Panc1 (cell line): ENCODE results near the gene TRPM6. TPM values are rescaled to one million over a fixed set of nuclear protein-coding genes. Genes with fewer than 3 reads are reported as not detected.

Experiments
- ATAC-seq: fragments of 200-7000 bp; cut with Tn5 transposase; 2 replicates; pipeline ENCODE4 v1.9.1; 2020; ENCODE audit warnings: mild to moderate bottlenecking, moderate library complexity
- BruUV-seq: library from RNA; stranded (reverse); fragments of 400-500 nt; replicated peaks from 2 replicates; lab custom pipeline; 2021; lab: Mats Ljungman, UMichigan
- CTCF ChIA-PET: fragments of 300-600 bp; sonication (Branson Sonifier 250); formaldehyde crosslinking; loops from one replicate; lab custom pipeline; 2022; ENCODE audit warnings: antibody characterized with exemption; lab: Charles Lee
- POLR2A ChIA-PET: fragments of 300-600 bp; sonication (Branson Sonifier 250); formaldehyde crosslinking; loops from one replicate; lab custom pipeline; 2022; ENCODE audit warnings: antibody characterized with exemption; lab: Charles Lee
- DNase-seq: peaks from one replicate; pipeline ENCODE4 v3.0.0-alpha.2; 2010; ENCODE audit warnings: low read depth, low spot score
- H3K27ac ChIP-seq: 2 replicates; pipeline ENCODE4 v1.5.1; 2011; ENCODE audit warnings: mild to moderate bottlenecking, low read length, inconsistent platforms
- H3K27me3 ChIP-seq: fragments of 200-500 bp; sonication (Bioruptor generic); 2 replicates; pipeline ENCODE4 v1.6.0; 2014; ENCODE audit warnings: low read length, inconsistent platforms; ENCODE audit not compliant: control insufficient read depth, insufficient read depth
- H3K36me3 ChIP-seq: fragments of 200-500 bp; sonication (Bioruptor generic); 2 replicates; pipeline ENCODE4 v1.5.1; 2014; ENCODE audit warnings: inconsistent platforms, mild to moderate bottlenecking, low read length, moderate library complexity; ENCODE audit not compliant: control insufficient read depth, insufficient read depth
- H3K4me1 ChIP-seq: 2 replicates; pipeline ENCODE4 v1.5.1; 2011; ENCODE audit warnings: inconsistent platforms, mild to moderate bottlenecking, low read length, moderate library complexity; ENCODE audit not compliant: control insufficient read depth, insufficient read depth
- H3K4me3 ChIP-seq, 2 experiments: 2 replicates each; pipeline ENCODE4 v1.5.1; 2011 to 2012; ENCODE audit warnings: low read depth in 2 of 2, low read length in 2 of 2, mild to moderate bottlenecking in 2 of 2, inconsistent platforms in 1 of 2, moderate library complexity in 1 of 2
- H3K9me3 ChIP-seq: fragments of 200-500 bp; sonication (Bioruptor generic); 2 replicates; pipeline ENCODE4 v1.5.1; 2014; ENCODE audit warnings: low read depth, mild to moderate bottlenecking, inconsistent platforms, low read length, moderate library complexity; ENCODE audit not compliant: control insufficient read depth, insufficient read depth
- CTCF ChIP-seq: fragments of 450-650 bp; IDR thresholded peaks from 2 replicates; pipeline ENCODE4 v1.5.1; 2017; ENCODE audit warnings: mild to moderate bottlenecking
- POLR2AphosphoS5 ChIP-seq: IDR thresholded peaks from 2 replicates; pipeline ENCODE4 v1.6.1; 2012; ENCODE audit warnings: mild to moderate bottlenecking, low read depth, low read length, moderate library complexity
- REST ChIP-seq, 2 experiments: IDR thresholded peaks; 2 replicates each; pipeline ENCODE4 v1.6.1; 2011 to 2012; ENCODE audit warnings: low read depth in 2 of 2, control low read depth in 1 of 2, low read length in 1 of 2, mild to moderate bottlenecking in 1 of 2, moderate library complexity in 1 of 2; ENCODE audit not compliant: insufficient read depth in 1 of 2
- SIN3A ChIP-seq: IDR thresholded peaks from 2 replicates; pipeline ENCODE4 v1.6.1; 2012; ENCODE audit warnings: low read depth, mild to moderate bottlenecking, low read length, moderate library complexity, borderline replicate concordance; ENCODE audit not compliant: insufficient read depth
- TCF7L2 ChIP-seq: IDR thresholded peaks from 2 replicates; pipeline ENCODE4 v1.6.1; 2011; ENCODE audit warnings: mild to moderate bottlenecking, low read depth, low read length, inconsistent platforms
- in situ Hi-C: cut with HindIII; loops from 2 replicates; pipeline ENCODE4 v1.10.0; 2016; ENCODE audit warnings: low sequenced_read_pairs, low pct_unique_long_range_greater_than_20kb
- intact Hi-C: fragments of 100-400 bp; cut with micrococcal nuclease; formaldehyde crosslinking; loops from one replicate; pipeline ENCODE4 v1.10.0; 2022; ENCODE audit not compliant: unreplicated experiment
- total RNA-seq: library from RNA; stranded (reverse); gene quantifications from one replicate; pipeline ENCODE4 v1.2.1, GENCODE V29; 2021; ENCODE audit not compliant: unreplicated experiment

TRPM6 gene
- total RNA-seq, 1 experiment from 2014 or later = 0.05 TPM

GRCh38 chr9:74920944-74921626, 33.4 kb upstream of the TRPM6 start:
- no peak overlapping the region for H3K27ac ChIP-seq
- in situ Hi-C loops = no loop called here
- H3K27me3 ChIP-seq = no peaks in the 10 kb centered on the region
- no peak for TF ChIP-seq CTCF
- TF ChIP-seq POLR2AphosphoS5 = no peak
- TF ChIP-seq SIN3A = no peak
- TF ChIP-seq REST (IDR thresholded peaks at IDR 0.05; ENCODE audit: insufficient read depth in 1 of 2, low read depth in 2 of 2, low read length in 1 of 2) = no peak
- no peak for TF ChIP-seq TCF7L2
- no TSS peak for BruUV-seq
- no peaks in the 10 kb centered on the region for H3K36me3 ChIP-seq
- DNase-seq = no peak
- intact Hi-C loops = no loop called here
- no peak overlapping the region for H3K4me3 ChIP-seq
- no peaks in the 10 kb centered on the region for H3K9me3 ChIP-seq
- ChIA-PET POLR2A (no interaction called here), CTCF (no interaction called here)
- no peak for ATAC-seq
- H3K4me1 ChIP-seq = no peaks in the 10 kb centered on the region

GRCh38 chr9:74910036-74910435, 22.3 kb upstream of the TRPM6 start:
- Histone ChIP-seq H3K9me3 (no peaks in the 10 kb centered on the region), H3K27ac (no peak overlapping the region), H3K27me3 (no peaks in the 10 kb centered on the region), H3K36me3 (no peaks in the 10 kb centered on the region), H3K4me1 (no peaks in the 10 kb centered on the region), H3K4me3 (no peak overlapping the region)
- CTCF ChIA-PET = no interaction called here
- ATAC-seq (no peak), DNase-seq (no peak)
- in situ Hi-C loops = no loop called here
- intact Hi-C loops = no loop called here
- BruUV-seq = no TSS peak
- no peak for TF ChIP-seq REST (IDR thresholded peaks at IDR 0.05; ENCODE audit: insufficient read depth in 1 of 2, low read depth in 2 of 2, low read length in 1 of 2)
- no peak for TF ChIP-seq POLR2AphosphoS5
- TF ChIP-seq SIN3A = no peak
- no peak for TF ChIP-seq CTCF
- no peak for TF ChIP-seq TCF7L2
- POLR2A ChIA-PET = no interaction called here
